ENCODE results near the gene VPREB1.
"Not testable (repeated sequence)": the region's sequence is repeated elsewhere in the genome, so short reads cannot be mapped to it uniquely, and the experiment has no call there.

VPREB1 gene

GRCh38 chr22:22207845-22208564 lies 36.6 kb upstream of the VPREB1 start:
- peak; percentile 87 for DNase-seq (ENCODE audit: low read depth)
- peak; percentile 76 for TF ChIP-seq CTCF (IDR thresholded peaks at IDR 0.05; ENCODE audit: insufficient read depth, low read depth, low read length, missing control alignments)
- no peak overlapping the region for H3K4me3 ChIP-seq (ENCODE audit: low read length)

- TF ChIP-seq CTCF (IDR thresholded peaks at IDR 0.05; ENCODE audit: insufficient read depth, low read depth, low read length, missing control alignments): no peak
- DNase-seq (ENCODE audit: low read depth): no peak
These were observed 35.9 kb upstream of the VPREB1 start for GRCh38 chr22:22208652-22209051.

GRCh38 chr22:22209080-22209640 lies 35.4 kb upstream of the VPREB1 start:
- not testable (repeated sequence) for DNase-seq (ENCODE audit: low read depth); H3K4me3 ChIP-seq (ENCODE audit: low read length)

More at GRCh38 chr22:22208652-22209051, 35.9 kb upstream of the VPREB1 start:
- no peak overlapping the region for H3K4me3 ChIP-seq (ENCODE audit: low read length)

GRCh38 chr22:22210375-22210774 lies 34.2 kb upstream of the VPREB1 start:
- no peak overlapping the region for H3K4me3 ChIP-seq (ENCODE audit: low read length)
- peak; percentile 93 for DNase-seq (ENCODE audit: low read depth)
- TF ChIP-seq CTCF (IDR thresholded peaks at IDR 0.05; ENCODE audit: insufficient read depth, low read depth, low read length, missing control alignments): no peak

- DNase-seq (ENCODE audit: low read depth): no peak
- H3K4me3 ChIP-seq (ENCODE audit: low read length): no peak overlapping the region
- TF ChIP-seq CTCF (IDR thresholded peaks at IDR 0.05; ENCODE audit: insufficient read depth, low read depth, low read length, missing control alignments): no peak
These were observed 33.4 kb upstream of the VPREB1 start for GRCh38 chr22:22210889-22211833.

GRCh38 chr22:22213231-22213630 lies 31.4 kb upstream of the VPREB1 start:
- TF ChIP-seq CTCF (IDR thresholded peaks at IDR 0.05; ENCODE audit: insufficient read depth, low read depth, low read length, missing control alignments): no peak
- DNase-seq (ENCODE audit: low read depth): no peak
- no peak overlapping the region for H3K4me3 ChIP-seq (ENCODE audit: low read length)

- DNase-seq (ENCODE audit: low read depth): no peak
- no peak overlapping the region for H3K4me3 ChIP-seq (ENCODE audit: low read length)
- TF ChIP-seq CTCF (IDR thresholded peaks at IDR 0.05; ENCODE audit: insufficient read depth, low read depth, low read length, missing control alignments): no peak
These were observed 29.7 kb upstream of the VPREB1 start for GRCh38 chr22:22214819-22215329.

Measured in epithelial cell of esophagus (primary cell).